Right lobe of liver (tissue), 6 donors: ENCODE data around the gene NR3C2. TPM values are rescaled to one million over a fixed set of nuclear protein-coding genes. Genes with fewer than 3 reads are reported as not detected.

Source experiments
- ATAC-seq, 4 donors: fragments of 200-7000 bp; cut with Tn5 transposase; one replicate each; pipeline ENCODE4 v1.9.1; 2020; ENCODE audit warnings: mild to moderate bottlenecking in 4 of 4, moderate library complexity in 4 of 4
- DNase-seq, 3 donors: peaks; one replicate each; pipeline ENCODE4 v3.0.0-alpha.2; 2020
- H3K27ac ChIP-seq, 3 donors: fragments of 200-600 bp; one replicate each; pipeline ENCODE4 v1.8.0; 2022
- H3K27me3 ChIP-seq, 2 donors: fragments of 200-600 bp; one replicate each; pipeline ENCODE4 v1.8.0; 2022
- H3K36me3 ChIP-seq, 4 donors: fragments of 200-600 bp; sonication (generic) in 1 of 4; one replicate each; pipeline versions ENCODE4 v1.5.1 to v1.8.0; 2017 to 2022; ENCODE audit warnings: control low read depth in 1 of 4
- H3K4me1 ChIP-seq, 4 donors: fragments of 200-600 bp; sonication (generic) in 1 of 4; one replicate each; pipeline versions ENCODE4 v1.5.1 to v1.8.0; 2017 to 2022; ENCODE audit warnings: control low read depth in 1 of 4
- H3K4me3 ChIP-seq, 3 donors: fragments of 200-600 bp; one replicate each; pipeline ENCODE4 v1.8.0; 2022
- H3K9me3 ChIP-seq, 4 donors: fragments of 200-600 bp; sonication (generic) in 1 of 4; one replicate each; pipeline versions ENCODE4 v1.5.1 to v1.8.0; 2017 to 2022; ENCODE audit warnings: control low read depth in 1 of 4
- POLR2A ChIP-seq: fragments of 450-650 bp; IDR thresholded peaks from one replicate; pipeline ENCODE4 v1.6.1; 2017; ENCODE audit warnings: antibody characterized with exemption, mild to moderate bottlenecking
- WGBS: methylation state at CpG from one replicate; pipeline ENCODE4 v1.1.6; 2018; ENCODE audit warnings: low coverage, low lambda C conversion rate; ENCODE audit not compliant: insufficient coverage; ENCODE audit errors: missing lambda C conversion rate; 5-methylcytosine and 5-hydroxymethylcytosine counted together
- intact Hi-C, 2 donors: fragments of 100-400 bp; cut with DNase I; formaldehyde crosslinking; loops; one replicate each; pipeline versions ENCODE4 v1.11.2 to v1.14.1; 2022
- total RNA-seq, 6 experiments: library from RNA; depleted of rRNA in 2 of 6; stranded (reverse); fragments of >200 nt in 2 of 6; fragmentation: NEBNext Ultra II Directional in 3 of 6; extraction: Animal tissue kit (Norgen Biotek cat#: 25700) in 3 of 6; gene quantifications; one replicate each; pipeline versions ENCODE4 v1.1.0 to v1.2.4, GENCODE V29; 2016 to 2023
- TF ChIP-seq, protein P1 (sequence below), 4 donors: fragments of 200-600 bp in 3 of 4; fragments of 450-650 bp in 1 of 4; IDR thresholded peaks; one replicate each; pipeline versions ENCODE4 v1.5.1 to v1.8.0; 2016 to 2022; ENCODE audit warnings: antibody characterized with exemption in 4 of 4, mild to moderate bottlenecking in 2 of 4
- donor health status: DM: no; HTN: yes; CAD: no.
- donor health status: DM: no; HTN: no; CAD: no.
- donor health status: DM: no; HTN: no; CAD: no.
- donor health status: DM: no; HTN: yes; CAD: no.
- donor health status: DM: no; HTN: yes; CAD: no.

The NR3C2 gene
- total RNA-seq, 6 experiments from 2014 or later: 4.8 to 15.9 (median 8.9) TPM

DNA sequence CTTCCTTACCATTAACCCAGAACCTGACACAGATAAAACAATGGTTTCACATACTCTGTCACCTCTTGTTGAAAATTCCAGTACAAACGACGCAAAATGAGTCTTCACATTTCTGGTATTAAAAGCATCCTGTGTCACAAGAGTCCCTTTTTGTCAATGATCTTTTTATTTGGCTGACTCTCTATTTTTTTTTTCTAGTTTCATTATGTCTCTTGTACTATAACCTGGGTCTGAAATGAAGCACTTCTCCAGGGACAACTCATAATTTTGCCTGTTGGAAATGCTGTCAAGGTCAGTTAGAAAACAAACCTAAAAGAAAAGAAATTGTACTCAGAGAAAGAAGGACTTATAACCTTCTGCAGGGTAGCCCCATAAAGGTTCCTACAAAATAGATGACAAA is 93.1 kb downstream of the NR3C2 start:
- Histone ChIP-seq H3K27me3 (no peaks in the 10 kb centered on the region), H3K9me3 (no peaks in the 10 kb centered on the region), H3K27ac (no peak overlapping the region), H3K4me1 (peaks cover 0 to 19% (median 9%) of the 10 kb centered on the region in 4 donors), H3K4me3 (no peak overlapping the region), H3K36me3 (no peaks in the 10 kb centered on the region)
- intact Hi-C loops: no loop called here
- 50% methylated on average over 2 of the region's 2 CpGs for WGBS
- ATAC-seq (no peak), DNase-seq (no peak)
- TF ChIP-seq POLR2A: no peak
- TF ChIP-seq, protein P1, sequence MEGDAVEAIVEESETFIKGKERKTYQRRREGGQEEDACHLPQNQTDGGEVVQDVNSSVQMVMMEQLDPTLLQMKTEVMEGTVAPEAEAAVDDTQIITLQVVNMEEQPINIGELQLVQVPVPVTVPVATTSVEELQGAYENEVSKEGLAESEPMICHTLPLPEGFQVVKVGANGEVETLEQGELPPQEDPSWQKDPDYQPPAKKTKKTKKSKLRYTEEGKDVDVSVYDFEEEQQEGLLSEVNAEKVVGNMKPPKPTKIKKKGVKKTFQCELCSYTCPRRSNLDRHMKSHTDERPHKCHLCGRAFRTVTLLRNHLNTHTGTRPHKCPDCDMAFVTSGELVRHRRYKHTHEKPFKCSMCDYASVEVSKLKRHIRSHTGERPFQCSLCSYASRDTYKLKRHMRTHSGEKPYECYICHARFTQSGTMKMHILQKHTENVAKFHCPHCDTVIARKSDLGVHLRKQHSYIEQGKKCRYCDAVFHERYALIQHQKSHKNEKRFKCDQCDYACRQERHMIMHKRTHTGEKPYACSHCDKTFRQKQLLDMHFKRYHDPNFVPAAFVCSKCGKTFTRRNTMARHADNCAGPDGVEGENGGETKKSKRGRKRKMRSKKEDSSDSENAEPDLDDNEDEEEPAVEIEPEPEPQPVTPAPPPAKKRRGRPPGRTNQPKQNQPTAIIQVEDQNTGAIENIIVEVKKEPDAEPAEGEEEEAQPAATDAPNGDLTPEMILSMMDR (IDR thresholded peaks at IDR 0.05): no peak

DNA sequence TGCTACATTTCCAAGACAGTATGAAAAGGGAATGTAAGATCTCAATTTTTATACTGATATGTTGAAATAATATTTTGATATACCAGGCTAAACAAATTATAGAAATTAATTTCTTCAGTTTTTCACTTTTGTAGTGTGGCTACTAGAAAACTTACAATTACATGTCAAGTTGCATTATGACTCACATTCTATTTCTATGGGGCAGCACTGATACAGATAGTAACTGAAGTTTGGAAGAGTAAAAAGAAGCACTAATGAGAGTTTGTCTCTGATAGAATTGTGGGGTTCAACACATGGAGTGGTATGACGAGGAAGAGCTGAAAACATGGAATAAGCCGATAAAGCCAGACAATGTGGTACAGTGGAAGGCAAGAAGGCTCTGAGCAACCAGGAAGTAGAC is 95.6 kb downstream of the NR3C2 start:
- no peak overlapping the region for H3K4me3 ChIP-seq
- no peak for DNase-seq
- no peaks in the 10 kb centered on the region for H3K36me3 ChIP-seq
- H3K27me3 ChIP-seq: no peaks in the 10 kb centered on the region
- 90% methylated on average over 2 of the region's 2 CpGs for WGBS
- ATAC-seq: no peak
- H3K4me1 ChIP-seq: peaks cover 0 to 19% (median 9%) of the 10 kb centered on the region in 4 donors
- no peaks in the 10 kb centered on the region for H3K9me3 ChIP-seq
- TF ChIP-seq, protein P1 (IDR thresholded peaks at IDR 0.05): no peak
- no peak for TF ChIP-seq POLR2A
- intact Hi-C loops: no loop called here
- H3K27ac ChIP-seq: no peak overlapping the region

DNA sequence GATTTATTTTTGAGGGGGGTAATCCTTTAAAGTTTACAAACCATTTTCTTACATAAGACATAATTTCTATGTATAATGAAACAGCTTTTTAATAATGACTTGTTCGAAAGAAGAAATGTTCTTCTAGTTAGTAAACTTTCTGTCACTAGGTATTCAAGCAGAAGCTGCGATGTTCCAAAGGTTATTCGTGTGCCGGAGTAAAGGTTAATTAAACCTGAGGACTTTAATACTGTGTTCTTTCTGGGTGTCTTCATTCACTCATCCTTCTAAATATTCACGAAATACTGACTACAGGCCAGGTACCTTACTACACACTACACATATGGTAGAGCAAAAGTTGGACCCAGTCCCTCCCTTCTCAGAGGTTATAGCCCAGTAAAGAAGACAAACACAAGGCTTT is 96.7 kb downstream of the NR3C2 start:
- no peak overlapping the region for H3K27ac ChIP-seq
- 26% methylated on average over 5 of the region's 5 CpGs for WGBS

DNA sequence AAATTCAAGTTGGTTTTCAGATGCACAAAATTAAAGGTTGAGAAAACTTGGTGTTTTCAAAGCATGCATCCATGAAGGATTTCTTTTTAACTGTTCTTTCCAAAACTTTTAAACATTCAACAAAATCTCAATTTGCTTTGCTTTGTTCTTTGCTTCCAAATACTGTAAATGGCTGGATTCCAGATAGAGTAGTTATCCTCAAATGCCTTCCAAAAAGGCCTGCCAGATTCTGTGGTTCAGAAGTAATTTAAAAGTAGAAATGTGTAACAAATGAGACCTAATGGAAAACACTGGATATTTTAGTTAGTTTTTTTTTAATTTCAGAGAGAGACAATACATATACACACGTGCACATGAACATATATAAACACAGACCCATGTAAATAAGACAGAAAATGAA is 97.3 kb downstream of the NR3C2 start:
- intact Hi-C loops: no loop called here
- H3K27me3 ChIP-seq: no peaks in the 10 kb centered on the region
- peaks cover 0 to 19% (median 9%) of the 10 kb centered on the region in 4 donors for H3K4me1 ChIP-seq
- WGBS: 69% methylated on average over 1 of the region's 1 CpG
- H3K27ac ChIP-seq: no peak overlapping the region
- H3K36me3 ChIP-seq: no peaks in the 10 kb centered on the region
- ATAC-seq (no peak), DNase-seq (no peak)
- TF ChIP-seq, protein P1 (IDR thresholded peaks at IDR 0.05): no peak
- TF ChIP-seq POLR2A: no peak
- H3K9me3 ChIP-seq: no peaks in the 10 kb centered on the region
- H3K4me3 ChIP-seq: no peak overlapping the region

More for the DNA sequence above, 96.7 kb downstream of the NR3C2 start:
- Histone ChIP-seq H3K9me3 (no peaks in the 10 kb centered on the region), H3K36me3 (no peaks in the 10 kb centered on the region), H3K27me3 (no peaks in the 10 kb centered on the region), H3K4me3 (no peak overlapping the region), H3K4me1 (peaks cover 0 to 19% (median 9%) of the 10 kb centered on the region in 4 donors)
- no peak for DNase-seq
- intact Hi-C loops: no loop called here
- TF ChIP-seq, protein P1 (IDR thresholded peaks at IDR 0.05): no peak
- no peak for TF ChIP-seq POLR2A
- peak; percentile 61 to 77 (median 71) for ATAC-seq

DNA sequence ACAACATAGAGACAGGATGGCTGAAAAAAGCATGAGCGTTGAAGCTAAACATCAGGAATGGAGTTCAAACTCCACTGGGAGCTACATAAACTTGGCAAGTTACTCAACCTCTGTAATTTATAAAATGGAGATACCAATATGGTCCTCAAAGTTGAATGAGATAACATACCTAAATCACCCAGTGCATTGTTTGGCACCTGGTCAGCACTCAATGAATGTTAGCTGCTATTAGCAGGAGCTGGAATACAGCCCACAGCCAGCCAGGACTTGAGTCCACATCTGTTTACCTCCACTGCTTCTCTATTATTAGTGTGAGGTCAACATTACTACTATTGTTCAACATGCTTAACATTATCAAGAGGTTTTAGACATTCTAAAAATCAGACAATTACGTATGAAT is 97.9 kb downstream of the NR3C2 start:
- 54% methylated on average over 2 of the region's 2 CpGs for WGBS
- Histone ChIP-seq H3K9me3 (no peaks in the 10 kb centered on the region), H3K4me1 (peaks cover 0 to 19% (median 8%) of the 10 kb centered on the region in 4 donors), H3K4me3 (no peak overlapping the region), H3K27me3 (no peaks in the 10 kb centered on the region), H3K27ac (no peak overlapping the region), H3K36me3 (no peaks in the 10 kb centered on the region)
- no peak for TF ChIP-seq POLR2A
- TF ChIP-seq, protein P1 (IDR thresholded peaks at IDR 0.05): no peak
- ATAC-seq (peak; percentile 64 to 83 (median 74)), DNase-seq (peak; percentile 24 to 56 (median 50))
- intact Hi-C loops: no loop called here
